ENCODE data around the gene MICU2. TPM values are rescaled to one million over a fixed set of nuclear protein-coding genes. Genes with fewer than 3 reads are reported as not detected.
A peak's percentile ranks its signal among the peaks of the same experiment; 100 is the strongest.

MICU2 gene
- total and polyA plus RNA-seq, 4 experiments from 2014 or later, result 39.8 to 56.6 (median 48.1) TPM

DNA sequence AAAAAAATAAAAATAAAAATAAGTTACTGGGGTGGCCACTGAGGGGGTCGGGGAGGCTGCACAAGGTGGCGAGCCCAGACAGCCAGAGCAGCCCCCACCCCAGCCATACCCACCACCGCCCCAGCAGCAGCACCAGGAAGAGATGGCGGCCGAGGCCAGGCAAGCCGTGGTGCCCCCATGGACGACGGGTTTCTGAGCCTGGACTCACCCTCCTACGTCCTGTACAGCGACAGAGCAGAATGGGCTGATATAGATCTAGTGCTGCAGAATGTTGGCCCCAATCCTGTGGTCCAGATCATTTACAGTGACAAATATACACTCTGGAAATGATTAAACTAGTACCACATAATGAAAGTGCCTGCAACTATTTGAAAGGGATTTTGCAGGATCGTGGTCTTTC is 73.3 kb downstream of the MICU2 start:
- Histone ChIP-seq H3K4me1 (ENCODE audit: insufficient read depth, low read length) (peaks cover 13% of the 10 kb centered on the region), H3K9me3 (ENCODE audit: control insufficient read depth in 1 of 2, low read length in 2 of 2) (no peaks in the 10 kb centered on the region), H3K4me3 (ENCODE audit: low read length in 2 of 2) (no peak overlapping the region), H3K36me3 (ENCODE audit: insufficient read depth, low read length) (peaks cover 3% of the 10 kb centered on the region), H3K27ac (ENCODE audit: low read depth, low read length) (no peak overlapping the region), H3K27me3 (ENCODE audit: insufficient read depth, low read length) (no peaks in the 10 kb centered on the region)
- CTCF ChIA-PET (ENCODE audit: partially characterized antibody), result no interaction called here
- Mint-ChIP-seq H3K4me1 (peaks cover 10 to 17% (median 15%) of the 10 kb centered on the region in 4 donors), H3K4me3 (no peak overlapping the region), H3K27ac (no peak overlapping the region), H3K9me3 (no peaks in the 10 kb centered on the region), H3K27me3 (no peaks in the 10 kb centered on the region), H3K36me3 (peaks cover 21 to 33% of the 10 kb centered on the region in 2 donors)
- intact Hi-C loops (cut with micrococcal nuclease), result no loop called here
- POLR2A ChIA-PET (ENCODE audit: partially characterized antibody), result no interaction called here
- DNase-seq, result no peak

DNA sequence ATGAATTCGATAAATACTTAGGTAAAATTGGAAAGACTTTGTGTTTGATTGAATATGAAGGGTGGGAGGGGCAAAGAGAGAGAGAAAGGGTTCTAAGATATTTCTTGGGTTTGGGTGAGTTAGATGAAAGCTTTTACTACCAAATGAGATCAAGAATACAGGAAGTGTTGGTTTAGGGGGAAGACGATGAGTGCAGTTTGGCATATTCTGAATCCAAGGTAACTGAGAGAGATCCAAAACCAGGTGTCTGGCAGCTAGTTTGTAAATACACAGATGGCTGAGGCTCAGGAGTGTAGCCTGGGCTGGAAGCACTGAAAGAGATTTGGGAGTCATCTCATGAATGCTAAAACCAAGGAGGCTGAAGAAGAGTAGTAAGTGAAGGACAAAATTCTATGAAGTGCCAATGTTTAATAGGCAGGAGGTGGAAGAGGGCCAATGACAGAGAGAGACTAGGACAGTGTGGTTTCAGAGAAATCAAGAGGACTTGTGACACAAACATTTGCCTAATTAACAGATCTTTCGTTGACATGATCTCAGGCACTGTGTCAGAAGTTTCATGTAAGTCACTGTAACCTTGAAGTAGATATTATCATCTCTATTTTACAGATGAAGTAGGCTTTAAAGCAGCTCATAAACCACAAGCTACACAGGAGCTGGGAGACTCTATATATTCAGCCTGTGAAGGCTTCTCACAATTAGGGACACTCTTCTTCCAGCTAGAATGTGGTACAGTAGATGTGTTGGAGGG is 74.7 kb downstream of the MICU2 start:
- Histone ChIP-seq H3K4me1 (ENCODE audit: insufficient read depth, low read length) (peaks cover 13% of the 10 kb centered on the region), H3K9me3 (ENCODE audit: control insufficient read depth in 1 of 2, low read length in 2 of 2) (no peaks in the 10 kb centered on the region), H3K4me3 (ENCODE audit: low read length in 2 of 2) (no peak overlapping the region), H3K27ac (ENCODE audit: low read depth, low read length) (no peak overlapping the region), H3K36me3 (ENCODE audit: insufficient read depth, low read length) (no peaks in the 10 kb centered on the region), H3K27me3 (ENCODE audit: insufficient read depth, low read length) (no peaks in the 10 kb centered on the region)
- Mint-ChIP-seq H3K4me3 (no peak overlapping the region), H3K36me3 (peaks cover 20 to 33% of the 10 kb centered on the region in 2 donors), H3K27ac (no peak overlapping the region), H3K27me3 (no peaks in the 10 kb centered on the region), H3K4me1 (peaks cover 10 to 17% (median 17%) of the 10 kb centered on the region in 4 donors), H3K9me3 (no peaks in the 10 kb centered on the region)
- no peak for DNase-seq
- intact Hi-C loops (cut with micrococcal nuclease), result no loop called here
- CTCF ChIA-PET (ENCODE audit: partially characterized antibody), result no interaction called here
- POLR2A ChIA-PET (ENCODE audit: partially characterized antibody), result no interaction called here

DNA sequence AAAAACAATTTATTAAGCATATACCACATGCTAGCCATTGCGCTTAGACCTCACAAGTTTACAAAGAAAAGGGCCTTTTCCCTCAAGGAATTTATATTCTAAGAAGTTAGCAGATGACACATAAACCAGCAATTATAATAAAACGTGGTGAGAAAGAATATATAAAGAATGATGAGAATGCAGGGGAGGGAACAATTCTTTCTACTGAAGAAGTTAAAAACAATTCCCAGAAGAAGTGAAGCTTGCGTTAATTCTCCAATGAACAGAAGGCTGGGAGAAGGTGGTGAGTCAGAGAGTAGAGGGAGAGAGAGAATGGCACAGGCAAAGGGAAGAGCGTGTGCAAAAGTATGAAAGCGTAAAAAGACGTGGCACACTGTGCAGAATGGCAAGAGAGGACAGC is 75.4 kb downstream of the MICU2 start:
- no peaks in the 10 kb centered on the region for H3K27me3 ChIP-seq (ENCODE audit: insufficient read depth, low read length)
- no peak overlapping the region for H3K4me3 ChIP-seq (ENCODE audit: low read length in 2 of 2)
- H3K9me3 ChIP-seq (ENCODE audit: control insufficient read depth in 1 of 2, low read length in 2 of 2), result no peaks in the 10 kb centered on the region
- POLR2A ChIA-PET (ENCODE audit: partially characterized antibody), result no interaction called here
- H3K27ac Mint-ChIP-seq, result no peak overlapping the region
- H3K36me3 Mint-ChIP-seq, result peaks cover 20 to 37% of the 10 kb centered on the region in 2 donors
- CTCF ChIA-PET (ENCODE audit: partially characterized antibody), result no interaction called here
- H3K4me1 ChIP-seq (ENCODE audit: insufficient read depth, low read length), result peaks cover 13% of the 10 kb centered on the region
- no peaks in the 10 kb centered on the region for H3K27me3 Mint-ChIP-seq
- H3K27ac ChIP-seq (ENCODE audit: low read depth, low read length), result no peak overlapping the region
- intact Hi-C loops (cut with micrococcal nuclease), result no loop called here
- no peaks in the 10 kb centered on the region for H3K9me3 Mint-ChIP-seq
- no peak for DNase-seq
- no peak overlapping the region for H3K4me3 Mint-ChIP-seq
- peaks cover 10 to 17% (median 17%) of the 10 kb centered on the region in 4 donors for H3K4me1 Mint-ChIP-seq
- no peaks in the 10 kb centered on the region for H3K36me3 ChIP-seq (ENCODE audit: insufficient read depth, low read length)

DNA sequence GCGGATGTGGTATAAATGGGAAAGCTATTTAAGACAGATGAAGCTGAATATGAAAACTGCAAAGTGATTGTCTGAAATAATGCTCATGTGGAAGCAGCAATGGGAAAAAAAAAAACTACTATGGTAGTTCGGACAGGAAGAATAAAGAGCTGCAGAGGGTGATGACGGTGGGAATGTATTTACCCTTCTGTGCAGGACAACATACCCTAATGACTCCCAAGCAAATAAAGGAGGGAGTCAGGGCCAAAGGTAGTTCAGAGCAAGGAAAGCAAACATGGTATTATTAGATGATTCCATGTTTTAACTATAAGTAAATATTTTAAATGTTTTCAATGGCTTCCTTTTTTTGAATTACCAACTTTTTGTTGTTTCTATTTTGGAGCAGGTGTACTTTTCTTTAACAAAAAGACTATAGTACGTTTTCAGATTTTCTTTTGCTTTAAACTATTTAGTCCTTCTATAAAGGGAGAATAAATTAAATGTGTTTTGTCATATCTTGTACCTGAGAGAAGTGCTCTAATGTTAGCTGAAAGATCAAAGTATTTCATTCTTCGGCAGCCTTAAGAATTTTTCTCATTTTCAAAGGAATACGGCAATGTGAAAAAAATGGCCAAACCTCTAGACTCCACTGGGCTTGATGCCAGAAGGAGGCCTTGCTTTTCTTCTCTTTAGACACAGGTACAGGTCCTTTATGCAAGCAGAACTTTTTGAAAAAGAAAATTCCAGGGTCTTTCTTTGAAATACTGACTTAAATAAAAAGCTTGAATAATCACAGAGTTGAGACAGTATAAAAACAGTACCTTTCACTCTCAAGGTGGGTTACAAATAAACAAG is 77.0 kb downstream of the MICU2 start:
- H3K9me3 Mint-ChIP-seq, result no peaks in the 10 kb centered on the region
- H3K4me3 Mint-ChIP-seq, result no peak overlapping the region
- H3K36me3 Mint-ChIP-seq, result peaks cover 19 to 43% of the 10 kb centered on the region in 2 donors
- Histone ChIP-seq H3K36me3 (ENCODE audit: insufficient read depth, low read length) (peaks cover 8% of the 10 kb centered on the region), H3K9me3 (ENCODE audit: control insufficient read depth in 1 of 2, low read length in 2 of 2) (no peaks in the 10 kb centered on the region), H3K4me1 (ENCODE audit: insufficient read depth, low read length) (peaks cover 13% of the 10 kb centered on the region), H3K4me3 (ENCODE audit: low read length in 2 of 2) (no peak overlapping the region), H3K27me3 (ENCODE audit: insufficient read depth, low read length) (no peaks in the 10 kb centered on the region), H3K27ac (ENCODE audit: low read depth, low read length) (no peak overlapping the region)
- POLR2A ChIA-PET (ENCODE audit: partially characterized antibody), result no interaction called here
- CTCF ChIA-PET (ENCODE audit: partially characterized antibody), result no interaction called here
- intact Hi-C loops (cut with micrococcal nuclease), result no loop called here
- no peak for DNase-seq
- H3K27me3 Mint-ChIP-seq, result no peaks in the 10 kb centered on the region
- H3K4me1 Mint-ChIP-seq, result peaks cover 10 to 13% (median 12%) of the 10 kb centered on the region in 4 donors
- no peak overlapping the region for H3K27ac Mint-ChIP-seq

DNA sequence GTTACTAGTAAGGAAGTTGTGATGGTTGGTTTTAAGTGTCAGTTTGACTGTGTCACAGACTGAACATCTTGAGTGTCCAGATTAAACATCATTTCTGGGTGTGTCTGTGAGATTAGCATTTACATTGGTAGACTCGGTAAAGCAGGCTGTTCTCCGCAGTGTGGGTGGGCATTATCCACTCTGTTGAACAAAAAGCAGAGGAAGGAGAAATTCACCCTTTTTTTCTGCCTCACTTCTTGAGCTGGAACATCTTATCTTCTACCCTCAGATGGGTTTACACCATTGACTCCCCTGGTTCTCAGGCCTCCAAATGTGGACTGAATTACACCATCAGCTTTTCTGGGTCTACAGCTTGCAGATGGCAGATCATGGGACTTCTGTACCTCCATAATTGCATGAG is 81.1 kb downstream of the MICU2 start:
- ChIA-PET POLR2A (ENCODE audit: partially characterized antibody) (no interaction called here), CTCF (ENCODE audit: partially characterized antibody) (no interaction called here)
- no peaks in the 10 kb centered on the region for H3K27me3 Mint-ChIP-seq
- Histone ChIP-seq H3K4me1 (ENCODE audit: insufficient read depth, low read length) (no peaks in the 10 kb centered on the region), H3K4me3 (ENCODE audit: low read length in 2 of 2) (no peak overlapping the region), H3K9me3 (ENCODE audit: control insufficient read depth in 1 of 2, low read length in 2 of 2) (no peaks in the 10 kb centered on the region), H3K36me3 (ENCODE audit: insufficient read depth, low read length) (peaks cover 8% of the 10 kb centered on the region), H3K27ac (ENCODE audit: low read depth, low read length) (no peak overlapping the region), H3K27me3 (ENCODE audit: insufficient read depth, low read length) (no peaks in the 10 kb centered on the region)
- intact Hi-C loops (cut with micrococcal nuclease), result no loop called here
- no peak for DNase-seq
- no peaks in the 10 kb centered on the region for H3K9me3 Mint-ChIP-seq
- peaks cover 0 to 5% (median 0%) of the 10 kb centered on the region in 4 donors for H3K4me1 Mint-ChIP-seq
- H3K27ac Mint-ChIP-seq, result peak overlapping the region in 1 of 7 donors; percentile 52
- H3K4me3 Mint-ChIP-seq, result no peak overlapping the region
- H3K36me3 Mint-ChIP-seq, result peaks cover 35 to 58% of the 10 kb centered on the region in 2 donors

DNA sequence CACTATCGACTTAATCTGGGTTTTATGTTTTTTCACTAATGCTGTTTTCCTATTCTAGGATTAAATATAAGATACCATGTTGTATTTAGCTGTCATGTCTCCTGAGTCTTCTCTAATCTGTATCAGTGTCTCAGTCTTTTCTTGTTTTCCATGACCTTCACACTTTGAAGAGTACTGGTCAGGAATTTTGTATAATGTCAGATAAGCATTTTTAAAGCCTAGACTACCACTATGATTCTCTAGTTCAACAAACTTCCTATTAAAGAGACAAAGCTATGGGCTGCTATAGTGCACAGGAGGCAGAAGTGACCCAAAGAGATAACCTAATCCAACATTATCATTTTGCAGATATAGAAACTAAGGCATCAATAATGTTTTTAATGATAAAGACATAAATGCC is 81.8 kb downstream of the MICU2 start:
- peaks cover 35 to 58% of the 10 kb centered on the region in 2 donors for H3K36me3 Mint-ChIP-seq
- ChIA-PET CTCF (ENCODE audit: partially characterized antibody) (no interaction called here), POLR2A (ENCODE audit: partially characterized antibody) (no interaction called here)
- Histone ChIP-seq H3K4me3 (ENCODE audit: low read length in 2 of 2) (no peak overlapping the region), H3K9me3 (ENCODE audit: control insufficient read depth in 1 of 2, low read length in 2 of 2) (no peaks in the 10 kb centered on the region), H3K27me3 (ENCODE audit: insufficient read depth, low read length) (no peaks in the 10 kb centered on the region), H3K27ac (ENCODE audit: low read depth, low read length) (no peak overlapping the region), H3K36me3 (ENCODE audit: insufficient read depth, low read length) (peaks cover 8% of the 10 kb centered on the region), H3K4me1 (ENCODE audit: insufficient read depth, low read length) (no peaks in the 10 kb centered on the region)
- DNase-seq, result no peak
- H3K4me1 Mint-ChIP-seq, result peaks cover 0 to 5% (median 0%) of the 10 kb centered on the region in 4 donors
- H3K9me3 Mint-ChIP-seq, result no peaks in the 10 kb centered on the region
- H3K27me3 Mint-ChIP-seq, result no peaks in the 10 kb centered on the region
- H3K27ac Mint-ChIP-seq, result peak overlapping the region in 1 of 7 donors; percentile 1
- no peak overlapping the region for H3K4me3 Mint-ChIP-seq
- intact Hi-C loops (cut with micrococcal nuclease), result no loop called here

DNA sequence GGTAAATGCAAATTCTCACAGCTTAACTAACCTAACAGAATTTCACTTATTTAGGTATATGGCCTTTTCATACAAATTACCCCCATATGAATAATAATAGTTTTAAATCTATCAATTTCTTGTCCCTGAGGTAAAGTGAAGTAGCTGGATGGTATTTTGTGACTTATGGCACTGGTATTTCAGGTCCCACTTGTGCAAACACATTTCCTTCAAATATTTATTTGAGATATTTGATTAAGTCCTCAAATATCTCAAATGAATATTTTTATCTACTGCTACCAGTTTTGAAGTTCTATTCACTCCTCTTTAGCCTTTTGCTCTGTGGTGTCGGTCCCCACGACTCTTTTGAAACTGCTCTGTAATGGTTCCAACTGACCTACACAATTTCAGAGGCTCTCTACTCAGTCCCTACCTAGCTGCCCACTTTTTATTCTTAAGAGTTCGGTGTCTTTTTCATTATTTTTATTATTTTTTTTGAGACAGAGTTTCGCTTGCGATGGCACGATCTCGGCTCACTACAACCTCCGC is 85.3 kb downstream of the MICU2 start:
- intact Hi-C loops (cut with micrococcal nuclease), result no loop called here
- peak overlapping the region in 1 of 7 donors; percentile 12 for H3K27ac Mint-ChIP-seq
- H3K36me3 ChIP-seq (ENCODE audit: insufficient read depth, low read length), result peaks cover 8% of the 10 kb centered on the region

More for the DNA sequence above, 85.3 kb downstream of the MICU2 start:
- Histone ChIP-seq H3K4me3 (ENCODE audit: low read length in 2 of 2) (no peak overlapping the region), H3K9me3 (ENCODE audit: control insufficient read depth in 1 of 2, low read length in 2 of 2) (no peaks in the 10 kb centered on the region), H3K27ac (ENCODE audit: low read depth, low read length) (no peak overlapping the region), H3K27me3 (ENCODE audit: insufficient read depth, low read length) (no peaks in the 10 kb centered on the region), H3K4me1 (ENCODE audit: insufficient read depth, low read length) (no peaks in the 10 kb centered on the region)
- Mint-ChIP-seq H3K36me3 (peaks cover 36 to 48% of the 10 kb centered on the region in 2 donors), H3K4me1 (no peaks in the 10 kb centered on the region), H3K4me3 (no peak overlapping the region), H3K27me3 (no peaks in the 10 kb centered on the region), H3K9me3 (no peaks in the 10 kb centered on the region)
- no peak for DNase-seq
- CTCF ChIA-PET (ENCODE audit: partially characterized antibody), result no interaction called here
- POLR2A ChIA-PET (ENCODE audit: partially characterized antibody), result no interaction called here
